Loucy (cell line): ENCODE measurements around the gene INHBB.

Experiments
- H2AFZ ChIP-seq: fragments of 200-600 bp; sonication (generic); 2 replicates; pipeline ENCODE4 v1.6.0; 2016; ENCODE audit warnings: antibody characterized with exemption, mild to moderate bottlenecking, low read length, moderate library complexity
- H3F3A ChIP-seq: fragments of 200-600 bp; 2 replicates; pipeline ENCODE4 v1.6.0; 2016; ENCODE audit warnings: antibody characterized with exemption, low read depth, mild to moderate bottlenecking
- H3K27me3 ChIP-seq: fragments of 200-600 bp; sonication (generic); 2 replicates; pipeline ENCODE4 v1.6.1; 2014; ENCODE audit warnings: low read length, mild to moderate bottlenecking; ENCODE audit not compliant: insufficient read depth, poor library complexity, severe bottlenecking
- H3K36me3 ChIP-seq: fragments of 200-600 bp; sonication (generic); 2 replicates; pipeline ENCODE4 v1.6.1; 2016; ENCODE audit warnings: low read length; ENCODE audit not compliant: insufficient read depth
- H3K4me1 ChIP-seq: fragments of 200-600 bp; sonication (generic); 2 replicates; pipeline ENCODE4 v1.5.1; 2014; ENCODE audit warnings: low read length, mild to moderate bottlenecking; ENCODE audit not compliant: insufficient read depth, poor library complexity, severe bottlenecking
- H3K4me2 ChIP-seq: fragments of 200-600 bp; sonication (generic); 2 replicates; pipeline ENCODE4 v1.6.0; 2014; ENCODE audit warnings: antibody characterized with exemption, low read length, low read depth, mild to moderate bottlenecking; ENCODE audit not compliant: poor library complexity, severe bottlenecking
- H3K4me3 ChIP-seq: fragments of 200-600 bp; sonication (generic); 2 replicates; pipeline ENCODE4 v1.5.1; 2014; ENCODE audit warnings: low read length, mild to moderate bottlenecking, mixed read lengths; ENCODE audit not compliant: poor library complexity, severe bottlenecking
- H3K79me2 ChIP-seq: fragments of 200-600 bp; sonication (generic); 2 replicates; pipeline ENCODE4 v1.6.1; 2014; ENCODE audit warnings: low read length; ENCODE audit not compliant: insufficient read depth
- H3K9ac ChIP-seq: fragments of 200-600 bp; sonication (generic); 2 replicates; pipeline ENCODE4 v1.6.0; 2014; ENCODE audit warnings: mild to moderate bottlenecking, low read depth, low read length, moderate library complexity; ENCODE audit not compliant: poor library complexity, severe bottlenecking
- H3K9me2 ChIP-seq: fragments of 200-600 bp; sonication (generic); replicated peaks from 2 replicates; pipeline ENCODE4 v1.6.1; 2016; ENCODE audit warnings: low read depth, low read length, mixed read lengths
- H3K9me3 ChIP-seq: fragments of 200-600 bp; sonication (generic); 2 replicates; pipeline ENCODE4 v1.6.1; 2014; ENCODE audit warnings: mild to moderate bottlenecking, antibody characterized with exemption, low read length, low read depth; ENCODE audit not compliant: insufficient read depth
- H4K20me1 ChIP-seq: fragments of 200-600 bp; sonication (generic); 2 replicates; pipeline ENCODE4 v1.6.0; 2014; ENCODE audit warnings: antibody characterized with exemption, low read length, mild to moderate bottlenecking; ENCODE audit not compliant: insufficient read depth, poor library complexity, severe bottlenecking
- EZH2phosphoT487 ChIP-seq: fragments of 200-600 bp; IDR thresholded peaks from 2 replicates; pipeline ENCODE4 v1.6.1; 2018; ENCODE audit warnings: antibody characterized with exemption, mild to moderate bottlenecking, moderate library complexity, borderline replicate concordance
- TF ChIP-seq, protein P1 (sequence below): fragments of 200-600 bp; sonication (generic); conservative IDR thresholded peaks from 2 replicates; pipeline ENCODE4 v1.5.1; 2014; ENCODE audit warnings: mild to moderate bottlenecking, antibody characterized with exemption, low read length

The INHBB gene

GRCh38 chr2:120374821-120375220 lies 28.9 kb downstream of the INHBB start:
- no peaks in the 10 kb centered on the region for H3F3A ChIP-seq
- no peaks in the 10 kb centered on the region for H3K79me2 ChIP-seq
- H3K4me3 ChIP-seq, result no peak overlapping the region
- H3K9ac ChIP-seq, result no peak overlapping the region
- H3K27me3 ChIP-seq, result no peaks in the 10 kb centered on the region
- H3K4me1 ChIP-seq, result no peaks in the 10 kb centered on the region
- no peaks in the 10 kb centered on the region for H4K20me1 ChIP-seq
- no peak overlapping the region for H2AFZ ChIP-seq
- no peaks in the 10 kb centered on the region for H3K36me3 ChIP-seq
- H3K4me2 ChIP-seq, result no peak overlapping the region
- no peaks in the 10 kb centered on the region for H3K9me2 ChIP-seq
- no peaks in the 10 kb centered on the region for H3K9me3 ChIP-seq
- TF ChIP-seq, protein P1, sequence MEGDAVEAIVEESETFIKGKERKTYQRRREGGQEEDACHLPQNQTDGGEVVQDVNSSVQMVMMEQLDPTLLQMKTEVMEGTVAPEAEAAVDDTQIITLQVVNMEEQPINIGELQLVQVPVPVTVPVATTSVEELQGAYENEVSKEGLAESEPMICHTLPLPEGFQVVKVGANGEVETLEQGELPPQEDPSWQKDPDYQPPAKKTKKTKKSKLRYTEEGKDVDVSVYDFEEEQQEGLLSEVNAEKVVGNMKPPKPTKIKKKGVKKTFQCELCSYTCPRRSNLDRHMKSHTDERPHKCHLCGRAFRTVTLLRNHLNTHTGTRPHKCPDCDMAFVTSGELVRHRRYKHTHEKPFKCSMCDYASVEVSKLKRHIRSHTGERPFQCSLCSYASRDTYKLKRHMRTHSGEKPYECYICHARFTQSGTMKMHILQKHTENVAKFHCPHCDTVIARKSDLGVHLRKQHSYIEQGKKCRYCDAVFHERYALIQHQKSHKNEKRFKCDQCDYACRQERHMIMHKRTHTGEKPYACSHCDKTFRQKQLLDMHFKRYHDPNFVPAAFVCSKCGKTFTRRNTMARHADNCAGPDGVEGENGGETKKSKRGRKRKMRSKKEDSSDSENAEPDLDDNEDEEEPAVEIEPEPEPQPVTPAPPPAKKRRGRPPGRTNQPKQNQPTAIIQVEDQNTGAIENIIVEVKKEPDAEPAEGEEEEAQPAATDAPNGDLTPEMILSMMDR, result no peak
- no peak for TF ChIP-seq EZH2phosphoT487

GRCh38 chr2:120375251-120376020 lies 29.5 kb downstream of the INHBB start:
- Histone ChIP-seq H3K9me2 (no peaks in the 10 kb centered on the region), H3K9me3 (no peaks in the 10 kb centered on the region), H3F3A (no peaks in the 10 kb centered on the region), H4K20me1 (no peaks in the 10 kb centered on the region), H3K4me3 (no peak overlapping the region), H3K27me3 (no peaks in the 10 kb centered on the region), H3K79me2 (no peaks in the 10 kb centered on the region), H3K4me1 (no peaks in the 10 kb centered on the region), H2AFZ (no peak overlapping the region), H3K4me2 (no peak overlapping the region), H3K9ac (no peak overlapping the region), H3K36me3 (no peaks in the 10 kb centered on the region)
- TF ChIP-seq EZH2phosphoT487, result no peak
- TF ChIP-seq, protein P1, result no peak

- no peak for TF ChIP-seq EZH2phosphoT487
- TF ChIP-seq, protein P1, result no peak
- no peaks in the 10 kb centered on the region for H3K27me3 ChIP-seq
- H3K4me1 ChIP-seq, result no peaks in the 10 kb centered on the region
- no peak overlapping the region for H3K9ac ChIP-seq
- H2AFZ ChIP-seq, result no peak overlapping the region
- no peak overlapping the region for H3K4me3 ChIP-seq
- H3K9me3 ChIP-seq, result no peaks in the 10 kb centered on the region
- no peaks in the 10 kb centered on the region for H3K9me2 ChIP-seq
- H4K20me1 ChIP-seq, result no peaks in the 10 kb centered on the region
- H3F3A ChIP-seq, result no peaks in the 10 kb centered on the region
- no peaks in the 10 kb centered on the region for H3K79me2 ChIP-seq
- H3K4me2 ChIP-seq, result no peak overlapping the region
- no peaks in the 10 kb centered on the region for H3K36me3 ChIP-seq
Observed at GRCh38 chr2:120376101-120376500, 30.2 kb downstream of the INHBB start.
